Activated CD4-positive, alpha-beta T cell treated with anti-CD3 and anti-CD28 coated beads, Interleukin-2, amount 10 ng/mL, durations not matched to agents 7 days and 5 days (primary cell): ENCODE results near the gene SNX13. TPM values are rescaled to one million over a fixed set of nuclear protein-coding genes. Genes with fewer than 3 reads are reported as not detected.

Source experiments
- CTCF ChIA-PET: fragments of 350-600 bp; sonication (Branson Sonifier 250); formaldehyde crosslinking; loops from one replicate; lab custom pipeline; 2021; ENCODE audit warnings: antibody characterized with exemption; lab: Charles Lee
- POLR2A ChIA-PET: fragments of 350-600 bp; sonication (Branson Sonifier 250); formaldehyde crosslinking; loops from one replicate; lab custom pipeline; 2021; ENCODE audit warnings: antibody characterized with exemption; lab: Charles Lee
- DNase-seq: peaks from one replicate; pipeline ENCODE4 v3.0.0-alpha.2; 2020
- H3K27ac Mint-ChIP-seq: one replicate; pipeline ENCODE4 v1.8.0; 2021; ENCODE audit warnings: mild to moderate bottlenecking, moderate library complexity, mixed read lengths
- H3K27me3 Mint-ChIP-seq: one replicate; pipeline ENCODE4 v1.8.0; 2021; ENCODE audit warnings: mixed read lengths
- H3K36me3 Mint-ChIP-seq: one replicate; pipeline ENCODE4 v1.8.0; 2021; ENCODE audit warnings: low read depth, mixed read lengths
- H3K4me1 Mint-ChIP-seq: one replicate; pipeline ENCODE4 v1.8.0; 2021; ENCODE audit warnings: mixed read lengths
- H3K4me3 Mint-ChIP-seq: one replicate; pipeline ENCODE4 v1.8.0; 2021; ENCODE audit warnings: mild to moderate bottlenecking, moderate library complexity, mixed read lengths
- H3K9me3 Mint-ChIP-seq: one replicate; pipeline ENCODE4 v1.8.0; 2021; ENCODE audit warnings: mixed read lengths
- total RNA-seq, 2 experiments: library from RNA; stranded (reverse); gene quantifications; one replicate each; pipeline ENCODE4 v1.2.3, GENCODE V29; 2021

The SNX13 gene
- total RNA-seq, 2 experiments from 2014 or later: 25.3 to 26.3 TPM

- no peak overlapping the region for H3K4me3 Mint-ChIP-seq
- peaks cover 8% of the 10 kb centered on the region for H3K27me3 Mint-ChIP-seq
- H3K9me3 Mint-ChIP-seq: no peaks in the 10 kb centered on the region
- ChIA-PET CTCF (interaction anchor here (0.6 to 0.7 kb wide), 2 partner anchors 13 to 59 kb away, joined by 3 to 5 read pairs; no protein-coding TSS in a partner anchor), POLR2A (no interaction called here)
- no peaks in the 10 kb centered on the region for H3K4me1 Mint-ChIP-seq
- no peak overlapping the region for H3K27ac Mint-ChIP-seq
- DNase-seq: no peak
- H3K36me3 Mint-ChIP-seq: no peaks in the 10 kb centered on the region
Observed at GRCh38 chr7:17965603-17966002, 25.3 kb upstream of the SNX13 start.

GRCh38 chr7:17963281-17963680, 23.0 kb upstream of the SNX13 start:
- Mint-ChIP-seq H3K4me3 (no peak overlapping the region), H3K27me3 (peaks cover 4% of the 10 kb centered on the region), H3K36me3 (no peaks in the 10 kb centered on the region), H3K4me1 (no peaks in the 10 kb centered on the region), H3K27ac (no peak overlapping the region), H3K9me3 (no peaks in the 10 kb centered on the region)
- DNase-seq: no peak
- CTCF ChIA-PET: no interaction called here
- POLR2A ChIA-PET: no interaction called here

- Mint-ChIP-seq H3K4me3 (no peak overlapping the region), H3K27me3 (peaks cover 9% of the 10 kb centered on the region), H3K27ac (no peak overlapping the region), H3K36me3 (no peaks in the 10 kb centered on the region), H3K4me1 (no peaks in the 10 kb centered on the region), H3K9me3 (no peaks in the 10 kb centered on the region)
- ChIA-PET CTCF (no interaction called here), POLR2A (no interaction called here)
- DNase-seq: no peak
Observed at GRCh38 chr7:17962652-17963051, 22.4 kb upstream of the SNX13 start.

- ChIA-PET CTCF (no interaction called here), POLR2A (no interaction called here)
Observed at GRCh38 chr7:17957871-17958270, 17.6 kb upstream of the SNX13 start.

GRCh38 chr7:17952387-17952786, 12.1 kb upstream of the SNX13 start:
- ChIA-PET POLR2A (no interaction called here), CTCF (interaction anchor here (0.6 to 1.3 kb wide), 2 partner anchors 13 to 187 kb away, joined by 3 read pairs; no protein-coding TSS in a partner anchor)
- DNase-seq: peak; percentile 30
- H3K9me3 Mint-ChIP-seq: peaks cover 6% of the 10 kb centered on the region
- H3K36me3 Mint-ChIP-seq: peaks cover 6% of the 10 kb centered on the region
- H3K27me3 Mint-ChIP-seq: peaks cover 6% of the 10 kb centered on the region
- H3K4me3 Mint-ChIP-seq: peak overlapping the region; percentile 50
- H3K27ac Mint-ChIP-seq: peak overlapping the region; percentile 86
- H3K4me1 Mint-ChIP-seq: peaks cover 19% of the 10 kb centered on the region

More at GRCh38 chr7:17957871-17958270, 17.6 kb upstream of the SNX13 start:
- no peak for DNase-seq
- Mint-ChIP-seq H3K36me3 (peaks cover 6% of the 10 kb centered on the region), H3K27ac (no peak overlapping the region), H3K4me1 (peaks cover 6% of the 10 kb centered on the region), H3K4me3 (no peak overlapping the region), H3K27me3 (peaks cover 10% of the 10 kb centered on the region), H3K9me3 (peaks cover 6% of the 10 kb centered on the region)

GRCh38 chr7:17951742-17952254, 11.5 kb upstream of the SNX13 start:
- peaks cover 6% of the 10 kb centered on the region for H3K27me3 Mint-ChIP-seq
- H3K36me3 Mint-ChIP-seq: peaks cover 6% of the 10 kb centered on the region
- H3K4me3 Mint-ChIP-seq: no peak overlapping the region
- ChIA-PET CTCF (interaction anchor here (0.6 to 1.3 kb wide), 2 partner anchors 14 to 187 kb away, joined by 3 read pairs; no protein-coding TSS in a partner anchor), POLR2A (no interaction called here)
- no peak for DNase-seq
- H3K9me3 Mint-ChIP-seq: peaks cover 6% of the 10 kb centered on the region
- H3K27ac Mint-ChIP-seq: no peak overlapping the region
- H3K4me1 Mint-ChIP-seq: peaks cover 21% of the 10 kb centered on the region

GRCh38 chr7:17948526-17949238, 8.4 kb upstream of the SNX13 start:
- Mint-ChIP-seq H3K27ac (no peak overlapping the region), H3K9me3 (peaks cover 6% of the 10 kb centered on the region), H3K27me3 (peaks cover 4% of the 10 kb centered on the region), H3K36me3 (peaks cover 6% of the 10 kb centered on the region), H3K4me1 (peaks cover 27% of the 10 kb centered on the region), H3K4me3 (no peak overlapping the region)
- DNase-seq: no peak
- POLR2A ChIA-PET: no interaction called here
- CTCF ChIA-PET: interaction anchor here (0.9 kb wide), 1 partner anchor 203 kb away, joined by 3 read pairs; no protein-coding TSS in a partner anchor

- no peaks in the 10 kb centered on the region for H3K36me3 Mint-ChIP-seq
- no peak overlapping the region for H3K27ac Mint-ChIP-seq
- ChIA-PET POLR2A (no interaction called here), CTCF (no interaction called here)
- peaks cover 4% of the 10 kb centered on the region for H3K27me3 Mint-ChIP-seq
- peaks cover 19% of the 10 kb centered on the region for H3K4me1 Mint-ChIP-seq
- H3K4me3 Mint-ChIP-seq: no peak overlapping the region
- no peak for DNase-seq
- no peaks in the 10 kb centered on the region for H3K9me3 Mint-ChIP-seq
Observed at GRCh38 chr7:17947620-17948019, 7.3 kb upstream of the SNX13 start.

GRCh38 chr7:17946591-17946990, 6.3 kb upstream of the SNX13 start:
- peaks cover 22% of the 10 kb centered on the region for H3K4me1 Mint-ChIP-seq
- H3K9me3 Mint-ChIP-seq: no peaks in the 10 kb centered on the region

GRCh38 chr7:17944720-17945119, 4.4 kb upstream of the SNX13 start:
- Mint-ChIP-seq H3K27ac (no peak overlapping the region), H3K4me3 (no peak overlapping the region), H3K4me1 (peaks cover 29% of the 10 kb centered on the region), H3K27me3 (peaks cover 4% of the 10 kb centered on the region), H3K9me3 (no peaks in the 10 kb centered on the region), H3K36me3 (no peaks in the 10 kb centered on the region)
- DNase-seq: no peak
- CTCF ChIA-PET: no interaction called here
- POLR2A ChIA-PET: no interaction called here

More at GRCh38 chr7:17946591-17946990, 6.3 kb upstream of the SNX13 start:
- Mint-ChIP-seq H3K27me3 (peaks cover 4% of the 10 kb centered on the region), H3K27ac (no peak overlapping the region), H3K36me3 (no peaks in the 10 kb centered on the region), H3K4me3 (peak overlapping the region; percentile 46)
- DNase-seq: no peak
- CTCF ChIA-PET: no interaction called here
- POLR2A ChIA-PET: no interaction called here

GRCh38 chr7:17943006-17943405, 2.7 kb upstream of the SNX13 start:
- POLR2A ChIA-PET: interaction anchor here (0.7 kb wide), 1 partner anchor 974 kb away, joined by 3 read pairs; no protein-coding TSS in a partner anchor
- no peak overlapping the region for H3K4me3 Mint-ChIP-seq
- H3K36me3 Mint-ChIP-seq: no peaks in the 10 kb centered on the region
- no peak for DNase-seq
- H3K27me3 Mint-ChIP-seq: no peaks in the 10 kb centered on the region
- H3K4me1 Mint-ChIP-seq: peaks cover 41% of the 10 kb centered on the region
- CTCF ChIA-PET: interaction anchor here (0.7 kb wide), 1 partner anchor 919 kb away, joined by 6 read pairs; no protein-coding TSS in a partner anchor
- no peaks in the 10 kb centered on the region for H3K9me3 Mint-ChIP-seq
- H3K27ac Mint-ChIP-seq: no peak overlapping the region

- DNase-seq: no peak
- H3K9me3 Mint-ChIP-seq: no peaks in the 10 kb centered on the region
- peaks cover 42% of the 10 kb centered on the region for H3K4me1 Mint-ChIP-seq
- no peaks in the 10 kb centered on the region for H3K36me3 Mint-ChIP-seq
- CTCF ChIA-PET: no interaction called here
- no peak overlapping the region for H3K27ac Mint-ChIP-seq
- POLR2A ChIA-PET: interaction anchor here (0.7 kb wide), 1 partner anchor 974 kb away, joined by 3 read pairs; no protein-coding TSS in a partner anchor
- no peak overlapping the region for H3K4me3 Mint-ChIP-seq
- no peaks in the 10 kb centered on the region for H3K27me3 Mint-ChIP-seq
Observed at GRCh38 chr7:17942231-17942630, 1.9 kb upstream of the SNX13 start.

- CTCF ChIA-PET: no interaction called here
- Mint-ChIP-seq H3K4me3 (peak overlapping the region; percentile 96), H3K9me3 (no peaks in the 10 kb centered on the region), H3K36me3 (no peaks in the 10 kb centered on the region), H3K27me3 (no peaks in the 10 kb centered on the region), H3K27ac (peak overlapping the region; percentile 97), H3K4me1 (peaks cover 41% of the 10 kb centered on the region)
- POLR2A ChIA-PET: no interaction called here
- no peak for DNase-seq
Observed at GRCh38 chr7:17940951-17941431, 697 bp upstream of the SNX13 start.
